Upper lobe of left lung (tissue), 6 donors: Measurements from ENCODE around the gene MXRA5. TPM values are rescaled to one million over a fixed set of nuclear protein-coding genes. Genes with fewer than 3 reads are reported as not detected.

Experiments
- ATAC-seq, 2 donors: fragments of 200-7000 bp; cut with Tn5 transposase; one replicate each; pipeline ENCODE4 v1.9.1; 2022; ENCODE audit warnings: mild to moderate bottlenecking in 2 of 2, moderate library complexity in 2 of 2; ENCODE audit not compliant: low FRiP score in 2 of 2
- DNase-seq, 2 donors: peaks; one replicate each; pipeline ENCODE4 v3.0.0-alpha.2; 2019 to 2020
- H3K27ac ChIP-seq, 4 donors: fragments of 200-600 bp; sonication (generic); one replicate each; pipeline ENCODE4 v1.5.1; 2016 to 2019
- H3K27me3 ChIP-seq, 4 donors: fragments of 200-600 bp; sonication (generic); one replicate each; pipeline ENCODE4 v1.5.1; 2017 to 2019
- H3K36me3 ChIP-seq, 4 donors: fragments of 200-600 bp; sonication (generic); one replicate each; pipeline ENCODE4 v1.5.1; 2016 to 2019
- H3K4me1 ChIP-seq, 4 donors: fragments of 200-600 bp; sonication (generic); one replicate each; pipeline ENCODE4 v1.5.1; 2018 to 2019
- H3K4me3 ChIP-seq, 4 donors: fragments of 200-600 bp; sonication (generic); one replicate each; pipeline ENCODE4 v1.5.1; 2017 to 2019; ENCODE audit warnings: mild to moderate bottlenecking in 2 of 4, moderate library complexity in 1 of 4
- H3K9me3 ChIP-seq, 4 donors: fragments of 200-600 bp; sonication (generic); one replicate each; pipeline ENCODE4 v1.5.1; 2018 to 2019
- EP300 ChIP-seq, 4 donors: sonication (generic); formaldehyde crosslinking; IDR thresholded peaks; one replicate each; pipeline ENCODE4 v1.5.1; 2017; ENCODE audit warnings: antibody characterized with exemption in 4 of 4, control low read depth in 2 of 4
- POLR2A ChIP-seq, 4 donors: fragments of 450-650 bp; IDR thresholded peaks; one replicate each; pipeline ENCODE4 v1.5.1; 2016 to 2017; ENCODE audit warnings: antibody characterized with exemption in 4 of 4, mild to moderate bottlenecking in 2 of 4
- POLR2AphosphoS5 ChIP-seq, 2 donors: sonication (generic); formaldehyde crosslinking; IDR thresholded peaks; one replicate each; pipeline ENCODE4 v1.5.1; 2017; ENCODE audit warnings: antibody characterized with exemption in 2 of 2
- WGBS, 2 donors: methylation state at CpG; one replicate each; pipeline ENCODE4 v1.1.5; 2017 to 2018; 5-methylcytosine and 5-hydroxymethylcytosine counted together
- total RNA-seq, 6 donors: library from RNA; depleted of rRNA in 4 of 6; stranded (reverse); fragments of >200 nt in 4 of 6; gene quantifications; one replicate each; pipeline versions ENCODE4 v1.1.0 to v1.2.1, GENCODE V29; 2016 to 2021
- TF ChIP-seq, protein P1 (sequence below), 6 experiments: fragments of 450-650 bp in 4 of 6; fragments of 200-600 bp in 2 of 6; sonication (generic) in 2 of 6; IDR thresholded peaks; one replicate each; pipeline ENCODE4 v1.5.1; 2016 to 2019; ENCODE audit warnings: antibody characterized with exemption in 6 of 6
- donor health status: DM: no; HTN: no; CAD: no; lungs with moderate emphysema.
- donor health status: DM: no; HTN: yes; CAD: no; lungs with severe emphysema.

The MXRA5 gene
- total RNA-seq, 6 donors from 2014 or later, result 1.0 to 10.2 (median 2.0) TPM

DNA sequence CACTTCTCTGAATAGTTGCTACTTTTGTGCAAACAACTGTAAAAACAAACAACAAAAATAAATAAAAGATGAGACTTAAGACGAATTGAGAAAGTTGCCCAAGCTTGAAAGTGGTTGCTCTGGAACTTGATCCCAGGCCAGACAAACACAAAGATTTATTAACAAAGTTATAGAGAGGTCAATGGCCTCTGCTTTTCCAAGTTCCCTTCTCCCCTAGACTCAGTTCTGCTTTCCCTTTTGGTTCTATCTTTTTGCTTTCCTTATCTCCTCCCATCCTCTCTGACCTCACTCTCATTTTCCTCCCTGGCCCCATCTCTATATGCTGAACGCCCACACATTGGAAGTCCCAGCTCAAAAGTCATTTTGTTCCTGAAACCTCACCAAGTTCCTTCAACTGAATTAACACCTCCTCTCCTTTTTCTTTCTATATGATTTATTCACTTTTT is 82.7 kb downstream of the MXRA5 start:
- Histone ChIP-seq H3K4me1 (no peaks in the 10 kb centered on the region), H3K27ac (no peak overlapping the region), H3K9me3 (no peaks in the 10 kb centered on the region), H3K4me3 (no peak overlapping the region), H3K36me3 (no peaks in the 10 kb centered on the region), H3K27me3 (no peaks in the 10 kb centered on the region)
- DNase-seq (no peak), ATAC-seq (peak in 1 of 2 donors; percentile 49)
- TF ChIP-seq POLR2AphosphoS5 (IDR thresholded peaks at IDR 0.05) (no peak), EP300 (IDR thresholded peaks at IDR 0.05) (no peak), POLR2A (IDR thresholded peaks at IDR 0.05) (no peak)
- TF ChIP-seq, protein P1, sequence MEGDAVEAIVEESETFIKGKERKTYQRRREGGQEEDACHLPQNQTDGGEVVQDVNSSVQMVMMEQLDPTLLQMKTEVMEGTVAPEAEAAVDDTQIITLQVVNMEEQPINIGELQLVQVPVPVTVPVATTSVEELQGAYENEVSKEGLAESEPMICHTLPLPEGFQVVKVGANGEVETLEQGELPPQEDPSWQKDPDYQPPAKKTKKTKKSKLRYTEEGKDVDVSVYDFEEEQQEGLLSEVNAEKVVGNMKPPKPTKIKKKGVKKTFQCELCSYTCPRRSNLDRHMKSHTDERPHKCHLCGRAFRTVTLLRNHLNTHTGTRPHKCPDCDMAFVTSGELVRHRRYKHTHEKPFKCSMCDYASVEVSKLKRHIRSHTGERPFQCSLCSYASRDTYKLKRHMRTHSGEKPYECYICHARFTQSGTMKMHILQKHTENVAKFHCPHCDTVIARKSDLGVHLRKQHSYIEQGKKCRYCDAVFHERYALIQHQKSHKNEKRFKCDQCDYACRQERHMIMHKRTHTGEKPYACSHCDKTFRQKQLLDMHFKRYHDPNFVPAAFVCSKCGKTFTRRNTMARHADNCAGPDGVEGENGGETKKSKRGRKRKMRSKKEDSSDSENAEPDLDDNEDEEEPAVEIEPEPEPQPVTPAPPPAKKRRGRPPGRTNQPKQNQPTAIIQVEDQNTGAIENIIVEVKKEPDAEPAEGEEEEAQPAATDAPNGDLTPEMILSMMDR (IDR thresholded peaks at IDR 0.05), result no peak
- 49 to 51% methylated on average over 2 of the region's 2 CpGs for WGBS, 2 donors

DNA sequence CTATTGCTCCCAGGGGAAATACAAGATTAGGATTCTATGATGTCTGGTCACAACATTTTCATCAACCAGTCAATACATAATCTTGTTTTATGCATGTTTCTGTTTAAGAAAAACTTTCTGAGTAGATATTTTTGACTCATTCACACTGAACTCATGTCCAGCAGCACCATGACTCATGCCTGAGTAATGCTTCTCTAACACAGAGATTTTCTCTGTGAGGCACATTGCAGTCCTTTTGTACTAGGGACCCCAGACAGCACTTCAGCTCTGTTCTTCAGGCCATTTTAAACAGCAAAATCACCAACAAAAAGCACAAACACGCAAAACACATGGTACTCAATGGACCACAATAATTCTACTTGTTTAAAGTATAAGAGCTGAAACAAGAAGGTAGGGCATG is 83.6 kb downstream of the MXRA5 start:
- Histone ChIP-seq H3K36me3 (no peaks in the 10 kb centered on the region), H3K4me1 (no peaks in the 10 kb centered on the region), H3K27me3 (no peaks in the 10 kb centered on the region), H3K9me3 (no peaks in the 10 kb centered on the region), H3K4me3 (no peak overlapping the region), H3K27ac (no peak overlapping the region)
- WGBS, 2 donors, result 80 to 83% methylated on average over 1 of the region's 1 CpG
- no peak for TF ChIP-seq POLR2AphosphoS5 (IDR thresholded peaks at IDR 0.05)
- TF ChIP-seq, protein P1 (IDR thresholded peaks at IDR 0.05), result no peak
- TF ChIP-seq POLR2A (IDR thresholded peaks at IDR 0.05), result no peak
- TF ChIP-seq EP300 (IDR thresholded peaks at IDR 0.05), result no peak
- DNase-seq, result no peak
- ATAC-seq, result peak in 1 of 2 donors; percentile 76
